AML-193 (cell line): ENCODE measurements around the gene CRYBA4.
"Not testable (repeated sequence)": the region's sequence is repeated elsewhere in the genome, so short reads cannot be mapped to it uniquely, and the experiment has no call there.

Experiments used
- DNase-seq, 2 experiments: peaks; one replicate each; lab custom pipeline; 2025; lab: John Stamatoyannopoulos, UW

CRYBA4 gene

DNA sequence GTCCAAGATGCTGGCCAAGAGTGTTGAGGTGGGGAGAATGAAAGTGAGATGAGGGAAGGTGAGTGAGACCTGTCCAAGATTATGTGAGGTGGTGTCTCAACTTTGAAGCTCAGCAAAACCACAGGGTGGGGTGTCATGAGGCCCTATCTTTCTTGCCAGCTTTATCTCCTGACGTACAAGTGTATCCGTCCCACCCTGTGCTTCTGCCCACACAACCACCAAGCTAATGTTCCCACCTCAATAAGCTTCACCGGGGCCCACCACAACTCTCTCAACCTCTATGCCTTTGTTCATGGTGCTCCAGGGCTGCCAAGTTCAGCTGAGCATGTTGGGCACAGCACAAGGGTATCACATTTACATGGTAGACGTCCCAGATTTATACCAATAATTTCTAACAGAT is 24.7 kb upstream of the CRYBA4 start:
- no peak for DNase-seq

DNA sequence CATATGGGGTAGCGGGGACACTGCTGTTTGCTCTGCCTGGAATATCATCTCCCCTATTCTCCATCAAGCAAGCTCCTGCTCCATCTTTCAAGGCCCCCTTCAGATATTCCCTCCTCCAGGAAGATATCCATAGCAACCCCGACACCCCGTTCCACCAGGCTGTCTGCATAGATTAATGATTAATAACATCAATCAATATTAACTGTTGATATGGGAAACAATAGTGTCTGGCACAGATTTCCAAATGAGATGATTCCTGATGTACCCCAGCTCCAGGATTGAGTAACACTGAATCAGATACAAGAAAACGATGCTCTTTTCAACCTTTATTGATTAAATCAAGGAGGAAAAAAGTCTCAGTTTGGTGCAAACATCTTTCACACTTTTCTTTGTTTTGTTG is 24.3 kb upstream of the CRYBA4 start:
- DNase-seq: no peak

DNA sequence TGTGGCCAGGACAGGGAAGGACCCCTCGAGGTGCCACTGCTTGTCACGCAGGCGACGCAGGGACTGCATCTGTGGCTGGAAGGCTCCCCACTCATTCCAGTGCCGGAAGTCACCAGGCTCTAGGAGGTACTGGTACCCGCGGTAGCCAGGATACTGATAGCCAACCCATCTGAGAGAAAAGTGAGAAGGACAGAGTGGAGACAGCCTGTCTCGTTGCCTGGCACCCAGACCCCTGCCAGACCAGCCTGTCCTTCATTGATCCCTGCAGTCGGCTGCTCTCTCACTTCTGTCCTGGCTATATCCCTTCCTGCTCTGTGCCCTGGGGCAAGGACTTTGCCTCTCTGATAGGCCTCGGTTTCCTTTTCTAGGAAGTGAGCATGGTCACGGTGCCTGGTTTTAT is 22.3 kb upstream of the CRYBA4 start:
- DNase-seq: no peak

DNA sequence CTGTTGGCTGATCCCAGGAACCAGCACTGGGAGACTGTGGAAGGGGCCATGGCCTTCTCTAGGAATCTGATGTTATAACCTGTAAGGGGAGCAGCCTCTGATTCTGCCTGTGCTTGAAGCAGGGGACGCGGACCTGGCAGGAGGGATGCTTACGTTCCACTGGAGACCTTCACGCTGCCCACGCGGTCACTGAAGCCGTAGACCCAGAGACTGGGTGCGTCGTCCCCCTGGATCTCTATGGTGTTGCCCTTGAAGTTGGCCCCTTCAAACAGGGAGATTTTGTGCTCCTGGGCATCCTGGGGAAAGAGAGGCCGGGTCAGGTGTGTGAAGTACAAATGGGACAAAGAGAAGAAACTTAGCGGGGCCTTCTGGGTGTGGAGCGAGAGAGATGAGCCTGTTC is 20.0 kb upstream of the CRYBA4 start:
- no peak for DNase-seq

DNA sequence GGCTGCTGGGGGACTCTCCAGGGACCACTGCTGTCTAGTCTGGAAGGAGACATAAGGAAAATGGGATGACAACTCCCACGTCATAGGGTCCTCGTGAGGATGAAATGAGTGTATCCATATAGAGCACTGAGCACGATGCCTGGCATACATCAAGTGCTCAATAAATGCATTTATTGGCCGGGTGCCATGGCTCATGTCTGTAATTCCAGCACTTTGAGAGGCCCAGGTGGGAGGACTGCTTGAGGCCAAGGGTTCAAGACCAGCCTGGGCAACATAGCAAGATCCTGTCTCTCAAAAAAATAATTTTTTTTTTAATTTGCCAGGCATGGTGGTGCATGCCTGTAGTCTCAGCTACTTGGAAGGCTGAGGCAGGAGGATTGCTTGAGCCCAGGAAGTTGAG is 19.6 kb upstream of the CRYBA4 start:
- DNase-seq: no peak

DNA sequence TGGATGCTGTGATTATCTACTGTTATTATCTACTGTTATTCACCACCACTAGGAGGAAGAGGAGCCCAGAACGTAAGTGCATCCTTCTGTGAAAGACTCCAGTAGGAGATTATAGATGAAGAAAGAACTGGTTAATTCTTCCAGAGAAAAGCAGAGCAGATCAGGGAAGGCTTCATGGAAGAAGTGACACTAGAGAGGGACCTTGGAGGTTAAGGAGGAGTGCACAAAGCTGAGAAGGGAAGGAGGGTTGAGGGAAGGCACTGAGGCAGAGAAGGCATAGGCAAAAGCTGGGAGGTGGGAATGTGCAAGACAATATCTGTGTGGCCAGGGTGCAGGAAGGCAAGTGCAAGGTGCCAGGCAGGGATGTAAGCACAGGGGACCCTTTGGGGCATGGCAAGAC is 17.4 kb upstream of the CRYBA4 start:
- DNase-seq: no peak

DNA sequence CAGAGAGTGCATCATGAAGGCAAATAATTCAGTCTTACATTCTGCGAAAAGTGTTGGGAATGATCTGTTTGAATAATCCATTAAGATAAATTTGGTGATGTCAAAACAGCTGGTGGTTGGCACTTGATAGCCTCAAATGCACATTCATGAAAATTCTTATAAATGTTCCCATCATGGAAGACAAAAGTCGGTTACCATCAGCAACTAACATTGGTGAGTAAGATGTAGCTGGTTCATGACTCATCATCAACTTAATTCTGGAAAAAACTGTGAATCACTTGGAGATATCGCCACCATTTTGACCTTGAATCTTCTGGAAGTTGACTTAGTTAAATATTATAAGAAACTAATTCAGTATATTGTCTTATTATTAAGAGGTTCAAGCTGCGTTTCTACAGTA is 15.2 kb upstream of the CRYBA4 start:
- DNase-seq: no peak

DNA sequence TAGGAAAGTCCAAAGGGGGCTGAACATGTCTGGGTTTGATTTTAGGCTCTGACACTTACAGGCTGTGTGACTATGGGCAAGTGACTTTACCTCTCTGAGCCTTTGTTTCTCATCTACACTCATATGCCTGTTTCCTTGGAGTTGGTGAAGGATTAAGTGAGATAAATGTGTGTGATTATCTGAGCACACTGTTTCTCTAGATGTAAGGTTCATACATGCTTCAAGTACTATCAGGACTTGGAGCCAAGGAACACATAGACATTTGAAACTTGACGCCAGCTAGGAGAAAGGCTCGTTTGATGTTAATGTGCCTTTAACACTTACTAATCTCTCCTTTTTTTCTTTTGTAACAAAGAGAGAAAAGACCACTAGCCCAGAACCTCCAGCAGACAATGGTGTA is 13.6 kb upstream of the CRYBA4 start:
- DNase-seq: no peak

DNA sequence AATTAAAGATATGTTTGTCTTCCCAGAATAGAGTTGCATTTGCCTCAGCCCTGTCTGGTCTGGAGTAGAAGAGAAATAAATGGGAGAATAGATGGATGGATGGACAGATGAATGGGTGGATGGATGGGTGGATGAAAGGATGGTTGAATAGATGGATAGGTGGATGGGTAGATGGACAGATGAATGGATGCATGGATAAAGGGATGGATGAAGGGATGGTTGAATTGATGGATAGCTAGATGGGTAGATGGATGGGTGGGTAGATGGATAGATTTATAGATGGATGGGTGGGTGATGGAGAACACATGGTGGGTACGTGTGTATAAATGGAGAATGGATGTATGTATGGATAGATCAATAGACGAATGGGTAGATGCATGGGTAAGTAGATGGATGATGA is 12.5 kb upstream of the CRYBA4 start:
- DNase-seq: no peak

DNA sequence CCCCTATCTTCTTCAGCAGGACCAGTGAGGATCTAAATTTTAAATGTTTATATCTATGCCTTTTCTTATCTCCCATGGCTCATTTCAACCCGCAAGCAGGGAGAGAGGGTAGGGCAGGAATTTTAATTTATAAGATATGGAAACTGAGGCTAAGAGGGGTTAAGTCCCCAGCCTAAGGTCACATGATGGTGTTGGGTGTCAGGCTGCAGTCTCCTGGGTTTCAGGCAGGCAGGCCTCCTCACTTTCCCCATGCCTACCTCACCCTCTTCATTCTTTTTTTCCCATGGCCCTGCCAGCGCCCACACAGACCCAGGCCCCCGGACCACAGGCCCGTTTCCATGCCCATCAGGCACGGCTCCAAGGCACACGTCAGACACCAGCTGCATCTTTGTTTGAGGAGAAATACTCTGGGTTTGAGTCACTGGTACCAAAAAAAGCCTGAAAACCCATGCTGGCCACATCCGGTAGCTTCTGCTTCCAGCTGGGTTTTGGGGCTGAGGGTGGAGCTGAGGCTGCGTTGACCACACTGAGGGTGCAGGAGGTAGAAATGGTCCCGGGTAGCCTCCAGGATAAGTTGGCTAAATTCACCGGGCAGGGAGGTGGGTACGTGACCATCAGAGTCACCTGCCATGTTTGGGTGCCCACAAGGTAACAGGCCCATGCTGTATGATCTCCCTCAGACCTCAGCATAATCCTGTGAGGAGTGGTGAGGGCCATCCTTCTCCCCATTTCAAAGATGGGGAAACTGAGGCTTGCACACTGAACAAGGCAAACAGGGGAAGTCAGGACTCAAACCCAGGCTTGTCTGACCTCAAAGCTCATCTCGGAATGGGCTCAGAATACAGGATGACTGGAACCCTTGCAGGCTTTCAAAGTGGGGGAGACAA is 11.4 kb upstream of the CRYBA4 start:
- DNase-seq: peak in 1 of 2 experiments; percentile 5

DNA sequence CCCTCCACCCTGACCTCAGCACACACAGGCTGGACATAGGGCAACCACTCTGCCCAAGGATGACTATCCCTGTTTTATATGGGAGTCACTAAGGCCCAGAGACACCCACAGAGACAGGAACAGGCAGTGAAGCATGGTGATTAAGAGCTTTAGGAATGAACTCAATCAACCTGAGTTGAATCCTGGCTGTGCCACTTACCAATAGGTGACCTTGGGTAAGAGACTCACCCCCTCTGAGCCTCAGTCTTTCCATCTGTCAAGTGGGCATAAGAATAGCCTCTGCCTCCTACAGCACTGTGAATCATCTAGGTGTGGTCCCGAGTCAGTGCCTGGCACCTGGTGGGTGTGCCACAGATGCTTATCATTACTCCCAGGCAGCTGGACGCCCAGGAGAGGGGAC is 10.8 kb upstream of the CRYBA4 start:
- no peak for DNase-seq

DNA sequence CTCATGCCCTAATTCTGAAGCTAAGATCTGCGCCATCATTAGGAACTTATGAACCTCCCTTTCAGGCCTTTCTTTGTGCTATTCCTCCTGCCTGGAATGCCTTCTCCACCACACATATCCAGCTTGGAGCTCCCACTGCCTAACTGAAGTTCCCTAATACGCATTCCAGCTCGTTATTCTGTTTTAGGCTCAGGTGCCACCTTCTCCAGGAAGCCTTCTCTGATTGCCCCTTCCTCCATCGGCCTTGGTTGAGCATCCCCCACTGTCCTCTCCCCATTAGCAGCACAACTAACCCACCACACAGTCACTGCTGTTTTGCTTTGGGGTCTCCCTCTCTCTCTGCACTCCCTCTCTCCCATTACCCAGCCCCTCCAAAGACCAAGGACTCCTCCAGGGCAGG is 9.1 kb upstream of the CRYBA4 start:
- DNase-seq: no peak

DNA sequence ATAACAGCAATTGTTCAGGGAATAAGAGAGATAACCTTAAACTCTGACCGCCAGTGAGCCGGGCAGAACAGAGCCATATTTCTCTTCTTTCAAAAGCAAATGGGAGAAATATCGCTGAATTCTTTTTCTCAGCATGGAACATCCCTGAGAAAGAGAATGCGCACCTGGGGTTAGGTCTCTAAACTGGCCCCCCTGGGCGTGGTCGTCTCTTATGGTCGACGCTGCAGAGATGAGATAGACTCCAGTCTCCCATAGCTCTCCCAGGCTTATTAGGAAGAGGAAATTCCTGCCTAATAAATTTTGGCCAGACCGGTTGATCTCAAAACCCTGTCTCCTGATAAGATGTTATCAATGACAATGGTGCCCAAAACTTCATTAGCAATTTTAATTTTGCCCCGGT is 8.0 kb upstream of the CRYBA4 start:
- DNase-seq: not testable (repeated sequence)

DNA sequence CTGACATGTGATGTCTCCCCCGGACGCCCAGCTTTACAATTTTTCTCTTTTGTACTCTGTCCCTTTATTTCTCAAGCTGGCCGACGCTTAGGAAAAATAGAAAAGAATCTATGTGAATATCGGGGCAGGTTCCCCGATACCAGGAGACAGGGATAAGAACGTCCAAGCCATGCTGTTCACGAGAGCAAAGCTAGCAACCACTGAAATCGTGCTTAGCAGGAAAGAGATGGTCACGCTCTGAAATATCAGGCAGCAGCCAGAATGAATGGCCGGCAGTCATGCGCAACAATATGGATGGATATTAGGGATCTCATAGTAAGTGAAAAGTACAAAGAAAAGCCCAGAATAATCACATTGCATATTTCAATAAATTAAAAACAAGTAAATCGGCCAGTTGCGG is 7.4 kb upstream of the CRYBA4 start:
- DNase-seq: no peak

DNA sequence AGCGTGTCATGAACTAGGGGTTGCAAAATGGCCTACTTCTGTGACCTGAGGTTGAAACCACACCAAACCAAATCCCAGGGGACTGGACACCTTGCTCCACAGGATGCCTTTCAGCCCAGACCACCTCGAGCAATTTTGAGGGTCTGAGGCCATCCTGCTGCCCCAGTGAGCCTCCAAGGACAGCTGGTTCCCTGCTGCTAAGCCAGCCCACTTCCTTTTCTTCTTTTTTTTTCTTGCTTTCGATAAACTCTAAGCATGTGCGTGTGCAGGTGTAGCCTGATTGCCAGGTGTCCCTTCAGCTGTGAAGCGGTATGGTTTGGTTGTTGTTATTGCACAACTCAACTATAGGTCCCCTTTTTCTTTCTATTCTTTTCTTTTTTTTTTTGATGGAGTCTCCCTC is 6.6 kb upstream of the CRYBA4 start:
- no peak for DNase-seq

DNA sequence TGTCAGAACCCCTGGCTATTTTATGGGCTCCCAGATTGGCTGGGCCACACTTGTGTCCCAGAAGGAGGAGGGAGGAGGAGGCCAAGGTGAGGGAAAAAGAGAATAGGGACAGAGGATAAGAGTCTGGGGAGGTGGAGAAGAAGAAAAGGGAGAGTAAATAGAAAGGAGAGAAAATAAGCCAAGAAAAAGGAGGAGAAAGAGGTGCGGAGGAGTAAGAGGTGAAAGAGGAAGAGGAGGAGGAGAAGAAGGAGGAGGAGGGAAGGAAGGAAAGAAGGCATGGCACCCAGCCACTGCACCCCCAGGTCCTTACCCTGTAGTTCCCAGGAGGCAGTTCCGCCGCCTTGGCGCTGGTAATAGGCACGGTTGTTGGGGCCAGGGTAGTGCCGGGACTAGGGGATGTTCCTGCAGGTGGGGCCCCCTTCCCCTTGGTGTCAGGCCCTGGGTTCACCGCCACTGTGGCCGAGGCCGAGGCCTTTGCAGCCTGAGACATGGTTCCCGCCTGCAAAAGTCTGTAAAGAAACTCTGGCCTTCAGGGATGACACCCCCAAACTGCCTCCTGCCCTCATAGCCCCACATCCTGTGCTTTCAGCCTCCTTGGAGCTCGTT is 5.8 kb upstream of the CRYBA4 start:
- no peak for DNase-seq

DNA sequence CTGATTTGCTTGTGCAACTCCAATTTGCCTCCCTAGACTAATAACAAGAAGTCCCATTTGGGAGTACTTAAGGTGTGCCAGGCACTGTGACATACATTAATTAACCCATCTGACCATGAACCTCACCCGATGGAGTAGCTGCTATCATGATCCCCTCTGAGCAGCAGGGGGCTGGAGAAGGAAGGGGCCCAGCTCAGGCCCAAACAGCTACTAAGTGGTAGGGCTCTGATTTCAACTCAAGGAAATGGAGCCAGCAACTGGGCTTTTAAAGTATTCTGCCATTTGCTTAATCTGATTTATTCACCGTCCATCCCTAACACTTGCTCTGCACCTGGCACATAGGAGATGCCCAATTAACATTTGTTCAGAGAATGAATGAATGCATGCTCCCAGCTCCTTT is 5.1 kb upstream of the CRYBA4 start:
- no peak for DNase-seq

DNA sequence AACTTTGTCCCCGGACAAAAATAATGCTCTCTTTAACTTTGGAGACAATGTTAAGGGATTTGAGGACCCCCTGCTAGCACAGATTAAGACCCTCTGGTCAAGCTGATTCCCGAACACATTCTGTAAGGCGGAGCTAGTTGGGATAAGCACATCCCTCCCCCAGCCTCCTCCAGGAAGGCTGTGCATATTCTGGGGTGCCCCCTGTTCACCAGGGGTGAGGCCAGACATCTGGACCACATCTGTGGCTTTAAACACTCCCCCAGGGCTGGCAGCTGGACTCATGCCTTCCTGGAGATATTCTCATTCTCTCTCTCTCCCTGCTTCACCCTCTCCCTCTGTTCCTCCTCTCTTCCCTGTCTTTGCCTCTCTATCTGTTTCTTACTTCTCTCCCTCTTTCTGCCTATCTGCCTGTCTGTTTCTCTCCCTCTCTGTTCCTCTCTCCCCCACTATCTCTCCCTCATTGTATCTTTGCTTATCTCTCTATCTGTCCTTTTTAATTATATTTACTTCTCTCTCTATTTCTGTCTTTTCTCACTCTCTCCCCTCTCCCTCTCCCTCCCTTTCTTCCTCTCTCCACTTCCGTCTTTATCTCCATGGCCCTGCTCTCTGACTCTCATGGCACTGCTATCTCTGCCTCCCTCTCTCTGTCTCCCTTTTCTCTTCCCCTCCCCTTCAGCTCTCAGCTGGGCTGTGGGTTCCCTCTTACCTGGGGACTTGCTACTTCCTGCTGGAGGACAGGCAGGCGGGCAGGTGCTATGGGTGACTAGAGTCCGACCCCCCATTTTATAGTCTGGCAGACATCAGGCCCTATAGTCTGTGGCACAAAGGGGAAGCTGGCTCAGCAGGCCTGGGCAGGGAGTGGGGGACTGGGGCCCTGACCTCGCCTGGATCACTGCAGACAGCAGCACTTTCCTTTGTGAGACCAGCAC is 4.2 kb upstream of the CRYBA4 start, which contains the start of gene CRYBB1:
Gene CRYBB1, minus strand, starts transcription at position 757 of the 929 bp plus-strand sequence. CDS start 1,708 bp downstream, outside the sequence.
- DNase-seq: peak; percentile 20 to 55

DNA sequence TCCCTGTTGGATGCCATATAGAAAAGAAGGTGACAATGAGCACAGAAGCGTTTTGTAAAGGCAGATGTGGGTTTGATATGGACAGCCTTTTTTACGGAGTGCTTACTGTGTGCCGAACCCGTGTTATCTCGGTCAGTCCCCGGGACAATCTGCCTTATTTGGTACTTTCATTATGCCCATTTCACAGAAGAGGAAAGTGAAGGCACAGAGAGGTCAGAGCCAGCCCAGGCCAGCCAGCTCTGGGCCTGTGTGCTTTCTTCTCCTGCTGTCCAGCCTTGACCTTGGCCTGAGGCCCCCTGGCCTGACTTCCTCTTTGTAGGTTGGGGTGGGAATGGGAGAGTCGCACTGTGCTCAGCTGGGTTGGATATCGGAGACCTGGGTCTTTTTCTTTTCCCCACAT is 3.3 kb upstream of the CRYBA4 start:
- DNase-seq: no peak

DNA sequence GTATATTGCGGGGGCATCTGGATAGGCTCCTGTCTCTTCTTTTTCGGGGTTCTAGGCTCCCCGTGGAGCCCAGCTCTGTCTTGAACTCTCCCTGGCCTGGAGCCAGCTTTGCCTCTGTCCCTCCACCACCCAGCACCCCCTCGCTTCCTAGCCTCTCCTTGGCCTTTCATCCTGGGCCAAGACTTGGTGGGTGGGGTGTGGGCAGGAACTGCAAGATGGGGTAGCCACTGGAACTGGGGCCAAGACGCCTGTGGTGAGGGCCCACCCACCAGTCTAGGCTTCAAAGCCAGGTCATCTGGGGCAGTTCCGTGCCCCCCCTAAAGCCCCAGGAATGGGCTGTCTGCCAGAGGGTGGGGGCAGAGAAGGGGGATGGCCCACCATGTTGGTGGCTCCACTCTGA is 2.3 kb upstream of the CRYBA4 start:
- DNase-seq: no peak

DNA sequence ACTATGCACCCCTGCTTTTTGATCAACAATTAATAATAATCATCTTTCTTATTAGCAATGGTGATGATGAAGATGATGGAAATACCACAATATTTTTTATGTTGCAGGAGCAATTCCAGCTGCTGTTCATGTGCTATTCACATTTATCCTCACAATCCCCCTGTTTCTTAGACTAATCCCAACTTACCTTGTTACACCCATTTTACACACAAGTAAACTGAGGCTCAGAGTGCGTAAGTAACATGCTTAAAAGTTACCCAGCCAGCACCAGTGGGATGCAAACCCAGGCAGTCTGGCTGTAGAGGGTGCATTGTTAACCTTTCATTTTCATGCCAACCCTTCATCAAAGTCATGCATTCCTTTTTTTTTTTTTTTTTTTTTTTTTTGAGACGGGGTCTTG is 1.6 kb upstream of the CRYBA4 start:
- DNase-seq: no peak

DNA sequence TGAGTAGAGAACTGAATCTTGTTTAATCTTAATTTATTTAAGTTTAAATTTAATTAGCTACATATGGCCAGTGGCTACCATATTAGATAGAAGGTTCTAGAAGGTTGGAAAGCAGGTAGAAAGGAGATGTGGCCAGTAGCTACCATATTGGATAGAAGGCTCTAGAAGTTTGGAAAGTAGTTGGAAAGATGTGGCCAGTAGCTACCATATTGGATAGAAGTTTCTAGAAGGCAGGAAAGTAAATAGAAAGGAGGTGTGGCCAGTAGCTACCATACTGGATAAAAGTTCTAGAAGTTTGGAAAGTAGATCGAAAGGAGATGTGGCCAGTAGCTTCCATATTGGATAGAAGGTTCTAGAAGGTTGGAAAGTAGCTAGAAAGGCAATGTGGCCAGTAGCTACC is 2.2 kb downstream of the CRYBA4 start:
- no peak for DNase-seq

DNA sequence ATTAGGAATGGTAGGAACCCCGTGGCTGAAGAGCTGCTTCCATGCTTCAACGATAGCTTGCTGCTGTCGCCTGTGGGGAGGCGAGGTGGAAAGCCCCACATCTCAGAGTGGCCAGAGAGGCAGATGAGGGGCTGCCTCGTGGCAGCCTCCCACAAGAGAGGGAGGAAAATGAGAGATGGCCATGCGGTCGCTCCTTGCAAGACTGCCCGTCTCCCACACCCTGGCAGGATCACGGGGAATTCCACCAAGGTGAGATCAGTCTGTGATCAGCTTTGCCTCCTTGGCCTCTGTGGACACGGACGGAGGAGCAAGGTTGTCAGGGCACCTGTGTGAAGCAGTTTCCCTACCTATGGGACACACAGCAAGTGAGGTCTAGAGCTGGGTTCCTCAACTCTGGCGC is 3.0 kb downstream of the CRYBA4 start:
- no peak for DNase-seq
